HG03064 (cell line): ENCODE data around the gene FAM3B.
"Not testable (repeated sequence)": the region's sequence is repeated elsewhere in the genome, so short reads cannot be mapped to it uniquely, and the experiment has no call there.

Experiments
- ATAC-seq: cut with Tn5 transposase; IDR thresholded peaks from one replicate; pipeline ENCODE4 v1.9.1; 2021; ENCODE audit warnings: low read depth; ENCODE audit not compliant: unreplicated experiment

FAM3B gene

GRCh38 chr21:41349619-41350390 is 33.2 kb downstream of the FAM3B start:
- ATAC-seq = no peak

DNA sequence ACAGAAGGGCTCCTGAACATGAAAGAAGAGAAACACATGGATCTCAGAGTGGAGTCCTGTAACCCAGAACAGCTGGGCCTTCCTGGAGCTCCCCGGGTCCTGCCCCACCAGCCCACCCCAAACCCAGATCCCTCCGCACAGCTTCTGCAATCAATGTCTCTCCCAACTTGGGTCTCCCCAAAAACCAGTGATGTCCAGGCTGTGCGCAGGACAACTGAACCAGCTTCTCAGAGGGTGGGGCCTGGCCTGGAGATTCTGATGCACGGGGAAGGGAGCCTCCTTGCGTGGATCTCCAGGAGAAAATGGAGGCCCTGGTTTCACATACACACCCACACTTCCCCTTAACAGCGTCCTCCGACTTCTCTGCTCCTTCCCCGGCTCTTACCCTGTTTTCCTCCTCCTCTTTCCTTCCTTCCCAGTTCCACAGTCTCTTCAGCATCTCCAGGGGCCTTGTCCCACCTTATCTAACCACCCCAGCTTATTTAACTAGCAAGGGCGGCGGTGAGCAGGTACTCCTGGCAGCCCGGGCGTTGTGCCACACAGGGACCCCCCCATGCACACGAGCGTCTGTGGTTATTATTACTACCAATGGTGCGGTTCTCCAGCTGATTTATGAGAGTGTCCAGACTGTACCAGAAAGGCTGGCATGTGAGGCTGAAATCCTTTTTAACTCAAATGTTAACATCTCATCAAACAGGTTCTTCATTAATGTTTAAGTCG is 34.0 kb downstream of the FAM3B start:
- ATAC-seq = no peak

DNA sequence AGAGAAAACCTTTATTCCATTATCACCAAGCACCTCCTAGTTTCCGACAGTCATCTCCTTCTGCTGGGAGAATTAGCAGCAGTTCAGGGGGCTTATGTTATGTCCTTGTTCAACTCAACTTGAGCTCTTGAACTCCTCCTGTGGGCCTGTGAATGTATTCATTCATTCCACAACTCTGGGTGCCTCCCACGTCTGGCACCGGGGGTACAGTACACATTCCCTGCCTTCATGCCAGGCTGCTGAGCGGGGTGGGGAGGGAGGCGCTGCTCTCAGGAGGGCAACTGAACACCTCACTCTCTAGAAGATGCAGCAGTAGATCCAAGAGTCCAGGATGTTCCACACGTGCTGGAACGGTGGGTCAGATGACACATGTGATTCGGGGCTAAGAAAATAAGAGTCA is 40.9 kb downstream of the FAM3B start:
- ATAC-seq = no peak

- ATAC-seq = no peak
Measured at GRCh38 chr21:41358193-41359166, 41.9 kb downstream of the FAM3B start.

DNA sequence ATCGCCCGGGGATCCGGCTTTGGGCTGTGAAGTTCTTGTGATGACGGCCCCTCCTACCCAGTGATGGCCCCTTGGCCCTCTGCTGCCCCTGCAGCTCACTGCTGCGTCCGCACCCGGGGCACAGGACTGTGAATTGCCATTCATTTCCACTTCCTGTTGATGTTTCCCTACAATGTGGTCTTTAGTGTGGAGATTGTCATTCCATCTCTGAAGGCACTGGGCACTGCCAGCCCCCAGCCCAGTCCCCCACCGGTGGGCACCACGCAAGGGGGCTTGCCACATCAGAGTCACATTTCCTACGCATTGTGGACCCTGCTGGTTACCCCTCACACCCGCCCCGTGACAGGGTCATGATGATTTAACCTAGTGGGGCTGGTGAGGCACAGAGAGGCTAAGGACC is 42.7 kb downstream of the FAM3B start:
- no peak for ATAC-seq

DNA sequence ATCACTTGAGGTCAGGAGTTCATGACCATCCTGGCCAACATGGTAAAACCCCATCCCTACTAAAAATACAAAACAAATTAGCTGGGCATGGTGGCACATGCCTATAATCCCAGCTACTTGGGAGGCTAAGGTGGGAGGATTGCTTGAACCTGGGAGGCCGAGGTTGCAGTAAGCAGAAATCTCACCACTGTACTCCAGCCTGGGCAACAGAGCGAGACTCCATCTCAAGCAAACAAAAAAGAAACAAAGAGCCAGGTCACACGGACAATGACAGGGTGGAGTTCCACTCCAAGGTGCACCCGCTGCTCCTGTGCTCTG is 43.1 kb downstream of the FAM3B start:
- not testable (repeated sequence) for ATAC-seq

DNA sequence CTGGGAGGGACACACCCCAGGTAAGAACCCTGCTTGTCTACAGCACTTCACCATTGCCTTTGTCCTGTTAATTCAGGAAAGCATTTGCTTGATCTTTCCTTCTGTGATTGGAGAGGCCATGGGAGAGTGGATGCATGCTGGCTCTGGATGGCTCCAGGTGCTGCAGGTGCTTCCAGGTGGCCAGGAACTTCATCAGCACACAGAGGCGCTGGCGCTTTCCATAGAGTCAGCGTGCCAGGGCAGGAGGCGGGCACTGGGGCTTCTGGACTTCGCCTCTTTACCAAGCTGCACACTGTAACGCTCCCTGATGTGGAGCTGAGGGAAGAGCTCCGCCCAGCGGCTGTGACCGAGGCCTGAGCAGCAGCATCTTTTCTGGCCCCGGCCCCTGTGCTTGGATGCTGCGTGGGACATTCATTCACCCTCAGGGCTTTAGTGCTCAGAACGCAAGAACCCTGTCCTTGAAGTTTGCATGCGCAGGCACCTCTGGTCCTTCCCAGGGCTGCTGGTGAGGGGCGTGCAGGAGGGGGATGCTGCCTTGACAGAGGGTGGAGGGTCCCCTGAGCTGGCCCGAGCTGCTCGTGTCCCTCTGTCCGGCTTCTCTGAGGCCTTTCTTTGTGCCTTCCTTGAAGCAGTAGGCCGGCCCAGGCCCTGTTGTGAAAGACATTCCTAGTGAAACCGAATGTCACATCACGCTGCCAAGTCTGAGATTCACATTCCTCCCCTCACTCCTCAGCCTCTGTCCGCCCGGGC is 43.6 kb downstream of the FAM3B start:
- ATAC-seq = no peak

- ATAC-seq = no peak
Measured at GRCh38 chr21:41361053-41361785, 44.6 kb downstream of the FAM3B start.

DNA sequence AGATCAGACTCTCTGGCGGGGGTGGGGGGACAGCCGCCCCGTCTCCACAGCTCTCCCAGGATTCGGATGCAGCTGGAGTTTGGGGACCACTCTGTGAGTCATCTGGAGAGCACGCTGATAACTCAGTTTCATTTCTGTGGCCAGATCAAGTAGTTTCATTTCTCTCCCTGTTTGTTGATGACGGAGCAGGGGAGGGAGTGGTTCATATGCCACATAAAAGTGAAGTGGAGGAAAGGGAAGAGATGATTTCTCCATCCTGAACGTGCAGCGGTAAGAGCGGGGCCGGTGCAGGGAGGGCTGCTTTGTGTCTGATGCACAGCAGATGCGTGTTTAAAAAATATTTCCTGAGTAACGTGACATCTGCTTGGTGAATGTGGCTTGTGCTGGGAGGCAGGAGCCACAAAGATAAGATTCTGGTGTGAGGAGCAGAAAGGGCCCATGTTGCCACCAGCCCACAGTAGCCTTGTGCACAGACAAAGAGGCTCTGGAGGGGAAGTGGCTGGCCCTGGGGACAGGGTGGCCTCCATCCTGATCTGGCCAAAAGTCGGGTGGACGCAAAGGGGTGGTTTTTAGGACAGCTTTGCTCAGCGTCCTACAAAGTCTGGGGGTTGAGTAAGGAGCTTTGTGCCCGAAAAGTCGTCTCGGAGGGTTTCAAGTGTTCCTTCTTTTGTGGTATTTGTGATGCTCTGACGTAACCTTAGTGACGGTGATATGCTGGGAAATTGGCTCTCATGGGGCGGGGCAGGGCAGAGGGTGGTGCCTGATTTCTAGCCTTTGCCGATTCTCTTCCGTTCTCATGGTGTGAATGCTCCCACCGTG is 45.4 kb downstream of the FAM3B start, which contains the start of gene MX2:
TSS of gene MX2 (plus strand) at position 242 of the 819 bp plus-strand sequence. CDS start 14,880 bp downstream, outside the sequence.
- ATAC-seq = peak; percentile 45

DNA sequence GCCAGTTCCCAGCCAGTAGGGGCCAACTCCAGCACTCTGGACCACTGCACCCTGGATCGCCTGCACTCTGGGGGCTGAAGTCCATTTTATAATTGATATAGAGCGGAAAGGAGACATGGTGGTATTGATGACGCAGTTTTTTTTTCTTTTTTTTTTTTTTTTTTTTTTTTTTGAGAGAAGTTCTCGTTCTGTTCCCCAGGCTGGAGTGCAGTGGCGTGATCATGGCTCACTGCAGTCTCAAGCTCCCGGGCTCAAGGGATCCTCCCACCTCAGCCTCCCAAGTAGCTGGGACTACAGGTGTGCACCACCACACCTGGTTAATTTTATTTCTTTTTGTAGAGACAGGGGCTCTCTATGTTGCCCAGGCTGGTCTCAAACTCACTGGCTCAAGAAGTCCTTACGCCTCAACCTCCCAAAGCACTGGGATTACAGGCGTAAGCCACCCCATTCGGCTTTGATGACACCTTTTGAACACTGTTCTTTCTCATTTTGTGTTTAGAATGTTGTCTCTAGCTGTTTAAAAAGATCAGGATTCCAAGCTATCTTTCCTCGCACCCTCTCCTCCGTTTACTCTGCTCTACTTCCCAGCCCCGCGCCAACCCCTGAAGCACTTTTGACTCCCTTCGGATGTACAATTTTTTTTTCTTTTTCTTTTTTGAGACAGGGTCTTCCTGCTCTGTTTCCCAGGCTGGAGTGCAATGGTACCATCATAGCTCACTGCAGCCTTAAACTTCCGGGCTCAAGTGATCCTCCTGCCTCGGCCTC is 46.2 kb downstream of the FAM3B start:
- no peak for ATAC-seq

GRCh38 chr21:41363370-41364270 is 47.0 kb downstream of the FAM3B start:
- ATAC-seq = no peak

- no peak for ATAC-seq
Measured at GRCh38 chr21:41364308-41364707, 47.7 kb downstream of the FAM3B start.

DNA sequence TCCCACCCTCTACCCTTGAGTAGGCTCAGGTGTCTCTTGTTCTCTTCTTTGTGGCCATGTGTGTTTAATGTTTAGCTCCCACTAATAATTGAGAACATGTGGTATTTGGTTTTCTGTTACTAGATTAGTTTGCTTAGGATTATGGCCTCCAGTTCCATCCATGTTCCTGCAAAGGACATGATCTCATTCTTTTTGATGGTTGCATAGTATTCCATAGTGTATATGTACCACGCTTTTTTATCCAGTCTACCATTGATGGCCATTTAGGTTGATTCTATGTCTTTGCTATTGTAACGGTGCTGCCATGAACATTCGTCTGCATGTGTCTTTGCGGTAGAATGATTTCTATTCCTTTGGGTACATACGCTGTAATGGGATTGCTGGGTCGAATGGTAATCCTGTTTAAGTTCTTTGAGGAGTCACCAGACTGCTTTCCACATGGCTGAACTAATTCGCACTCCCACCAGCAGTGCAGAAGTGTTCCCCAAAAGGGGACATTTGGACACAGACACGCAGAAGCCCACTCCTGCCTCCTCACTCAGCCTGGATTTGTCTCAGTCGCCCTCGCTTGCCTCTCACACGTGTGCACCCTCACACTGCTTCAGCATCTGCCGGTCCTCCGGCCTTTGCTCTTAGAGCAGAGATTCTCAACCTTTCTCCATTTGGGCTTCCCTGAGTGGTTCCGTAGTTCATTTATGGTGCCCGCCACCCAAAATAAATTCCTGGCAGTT is 48.9 kb downstream of the FAM3B start:
- no peak for ATAC-seq

GRCh38 chr21:41366522-41367151 is 50.0 kb downstream of the FAM3B start:
- ATAC-seq = no peak

- peak; percentile 9 for ATAC-seq
Measured at GRCh38 chr21:41367301-41367944, 50.8 kb downstream of the FAM3B start.
